HS-27A (cell line): ENCODE measurements around the gene SLC25A25.

ENCODE experiments used
- DNase-seq: peaks from one replicate; pipeline ENCODE4 v3.0.0-alpha.2; 2012; ENCODE audit warnings: low read depth, missing footprints

SLC25A25 gene

DNA sequence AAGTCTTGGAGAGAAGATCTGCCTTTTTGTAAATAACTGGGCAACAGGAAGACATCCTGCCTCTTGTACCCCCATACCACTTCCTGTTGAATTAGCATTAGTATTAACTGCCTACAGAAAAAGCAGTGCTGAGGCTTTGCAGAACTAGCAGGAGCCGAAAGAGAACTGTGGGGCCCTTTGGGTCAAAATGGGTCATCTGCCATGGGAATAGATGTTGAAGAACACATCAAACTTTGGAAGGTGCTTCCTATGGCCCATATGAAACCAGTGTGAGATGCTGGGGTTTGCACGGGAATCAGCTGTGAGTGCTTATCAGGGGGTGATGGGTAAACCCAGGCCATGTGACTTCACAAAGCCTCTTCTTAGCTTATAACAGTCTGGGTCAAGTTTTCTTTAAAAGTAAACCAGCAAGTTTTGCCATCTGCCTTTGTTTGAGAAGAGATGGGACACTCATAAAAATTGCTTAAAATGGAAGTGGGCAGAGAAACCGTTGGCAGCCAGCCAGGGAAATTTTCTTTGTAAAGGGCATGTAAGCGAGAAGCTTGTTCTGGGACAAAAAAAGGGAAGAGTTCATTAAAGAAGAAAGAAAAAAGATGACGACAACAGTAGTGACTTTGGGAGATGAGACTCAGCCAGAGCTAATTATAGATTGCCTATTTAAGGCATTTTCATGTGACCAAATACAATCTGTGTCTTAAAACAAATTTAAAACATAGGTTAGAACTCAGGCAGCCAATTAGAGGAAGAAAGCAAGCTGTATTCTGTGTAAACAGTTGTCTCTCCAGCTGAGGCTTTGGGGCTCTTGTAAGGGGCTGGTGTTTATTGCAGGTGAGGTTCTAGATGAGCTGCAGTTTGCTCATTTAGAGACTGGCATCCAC lies 4.4 kb downstream of the SLC25A25 start:
- no peak for DNase-seq

DNA sequence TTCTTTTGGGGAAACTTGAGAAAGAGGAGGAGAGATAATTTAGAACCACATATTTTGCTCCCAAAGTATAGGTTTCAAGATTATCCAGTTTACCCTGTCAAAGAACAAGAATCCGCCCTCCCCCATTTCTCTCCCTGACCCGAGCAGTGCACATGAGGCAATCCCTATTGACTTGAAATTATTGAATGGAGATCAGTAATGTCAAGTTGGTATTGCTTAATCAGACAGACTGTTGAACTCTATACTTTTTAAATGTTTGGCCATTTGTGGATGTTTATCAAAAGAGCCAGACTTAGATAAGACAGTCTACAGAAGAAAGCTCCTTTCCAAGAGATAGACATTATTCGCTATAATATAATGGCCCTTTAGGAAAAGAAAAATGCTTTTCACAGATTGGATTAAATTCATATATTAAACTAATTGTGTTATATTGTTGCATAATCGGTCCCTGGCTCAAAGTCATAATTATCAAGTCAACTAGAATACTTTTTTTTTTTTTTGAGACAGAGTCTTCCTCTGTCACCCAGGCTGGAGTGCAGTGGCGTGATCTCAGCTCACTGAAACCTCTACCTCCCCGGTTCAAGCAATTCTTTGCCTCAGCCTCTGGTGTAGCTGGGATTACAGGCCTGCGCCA lies 5.3 kb downstream of the SLC25A25 start:
- no peak for DNase-seq

DNA sequence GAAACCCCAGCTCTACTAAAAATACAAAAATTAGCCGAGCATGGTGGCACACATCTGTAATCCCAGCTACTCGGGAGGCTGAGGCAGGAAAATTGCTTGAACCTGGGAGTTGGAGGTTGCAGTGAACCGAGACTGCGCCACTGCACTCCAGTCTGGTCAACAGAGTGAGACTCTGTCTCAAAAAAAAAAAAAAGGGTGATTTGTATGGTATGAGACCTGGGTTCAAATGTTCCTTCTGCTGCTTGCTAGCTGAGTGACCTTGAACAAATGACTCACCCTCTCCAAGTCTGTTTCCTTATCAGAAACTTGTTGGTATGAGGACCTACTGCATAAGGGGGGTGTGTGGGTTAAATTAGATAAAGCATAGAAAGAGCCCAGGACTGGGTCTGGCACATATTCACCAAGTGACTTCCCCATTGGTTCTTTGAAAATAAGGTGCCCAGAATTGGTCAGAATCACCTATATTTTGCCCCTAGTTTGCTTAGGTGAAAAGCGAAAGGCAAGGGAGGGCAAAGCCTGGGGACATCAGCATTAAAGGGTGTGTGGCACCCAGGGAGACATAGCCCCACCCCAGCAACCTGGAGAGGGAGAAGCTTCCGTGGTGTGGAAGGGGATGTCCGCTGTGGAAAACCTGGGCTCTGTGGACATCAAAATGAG lies 9.9 kb downstream of the SLC25A25 start:
- DNase-seq: no peak

- no peak for DNase-seq
Observed at GRCh38 chr9:128078504-128079434, 10.7 kb downstream of the SLC25A25 start.

DNA sequence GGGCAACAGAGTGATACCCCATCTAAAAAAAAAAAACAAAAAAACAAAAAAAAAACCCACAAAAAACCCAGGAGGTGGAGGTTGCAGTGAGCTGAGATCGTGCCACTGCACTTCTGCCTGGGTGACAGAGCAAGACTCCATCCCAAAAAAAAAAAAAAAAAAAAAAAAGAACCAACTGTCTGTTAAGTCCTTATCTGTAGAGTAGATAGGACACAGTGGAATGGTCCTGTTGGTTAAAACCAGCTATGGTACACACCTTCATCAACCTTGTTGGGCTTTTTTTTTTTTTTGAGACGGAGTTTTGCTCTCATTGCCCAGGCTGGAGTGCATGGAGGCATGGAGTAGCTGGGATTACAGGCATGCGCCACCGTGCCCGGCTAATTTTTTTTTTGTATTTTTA lies 12.2 kb downstream of the SLC25A25 start:
- DNase-seq: no peak

GRCh38 chr9:128081056-128081455 lies 13.0 kb downstream of the SLC25A25 start:
- no peak for DNase-seq

- DNase-seq: no peak
Observed at GRCh38 chr9:128082151-128082550, 14.1 kb downstream of the SLC25A25 start.

DNA sequence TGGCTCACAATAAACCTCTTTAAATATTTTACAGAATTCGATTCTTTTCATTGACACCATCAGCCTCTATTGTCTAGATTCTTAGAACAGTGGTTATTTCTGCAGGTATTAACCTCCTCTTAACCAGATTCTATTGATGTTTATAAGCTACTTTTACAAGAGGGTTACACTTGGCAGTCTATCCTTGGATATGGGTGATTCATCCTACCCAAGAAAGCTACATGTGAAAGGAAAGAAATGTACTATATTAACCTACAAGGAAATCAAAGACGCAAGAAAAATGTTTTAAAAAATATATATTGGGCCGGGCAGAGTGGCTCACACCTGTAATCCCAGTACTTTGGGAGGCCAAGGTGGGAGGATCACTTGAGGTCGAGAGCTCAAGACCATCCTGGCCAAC lies 16.7 kb downstream of the SLC25A25 start:
- no peak for DNase-seq

DNA sequence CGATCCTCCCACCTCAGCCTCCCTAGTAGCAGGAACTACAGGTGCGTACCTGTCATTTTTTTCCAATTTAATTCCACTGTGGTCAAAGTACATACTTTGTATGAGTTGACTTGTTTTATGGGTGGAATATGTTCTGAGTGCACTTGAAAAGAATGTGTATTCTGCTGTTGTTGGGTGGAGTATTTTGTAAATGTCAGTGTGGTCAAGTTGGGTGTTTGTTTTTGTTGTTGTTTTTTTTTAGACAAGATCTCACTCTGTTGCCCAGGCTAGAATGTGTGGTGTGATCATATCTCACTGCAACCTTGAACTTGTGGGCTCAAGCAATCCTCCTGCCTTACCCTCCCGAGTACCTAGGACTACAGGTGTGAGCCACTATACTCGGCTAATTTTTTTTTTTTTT lies 17.9 kb downstream of the SLC25A25 start:
- no peak for DNase-seq

GRCh38 chr9:128087262-128087661 lies 19.2 kb downstream of the SLC25A25 start:
- no peak for DNase-seq

DNA sequence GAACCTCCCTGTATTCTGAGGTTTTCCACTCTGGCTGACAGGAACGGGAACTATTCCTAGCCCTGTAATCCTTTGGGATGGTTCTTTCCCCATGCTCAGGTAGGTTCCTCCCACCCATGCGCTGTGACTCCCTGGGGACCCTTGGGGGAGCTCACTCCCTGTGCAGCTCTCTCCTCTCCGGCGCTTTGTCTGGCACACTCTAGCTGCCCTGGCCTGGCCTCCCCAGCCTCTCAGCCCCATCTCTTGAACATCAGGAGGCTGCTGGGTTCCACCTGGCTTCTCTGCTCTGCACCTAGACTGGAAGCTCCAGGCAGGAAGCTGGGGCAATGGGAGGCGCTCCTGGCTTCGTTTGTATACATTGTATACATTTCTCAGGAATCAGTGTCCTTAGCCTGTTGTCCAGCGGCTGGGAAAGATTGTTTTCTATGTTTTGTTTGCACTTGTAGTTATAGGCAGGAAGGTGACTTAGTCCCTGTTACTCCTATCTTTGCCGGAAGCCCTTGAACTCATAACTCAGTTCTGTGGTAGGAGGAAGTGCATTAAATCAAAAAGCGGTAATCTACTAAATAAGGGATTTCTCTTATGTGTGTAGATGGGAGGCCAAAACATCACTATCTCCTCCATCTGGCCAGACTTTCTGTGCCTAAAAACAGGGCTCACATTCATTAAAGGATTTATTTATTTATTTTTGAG lies 20.4 kb downstream of the SLC25A25 start:
- DNase-seq: no peak

DNA sequence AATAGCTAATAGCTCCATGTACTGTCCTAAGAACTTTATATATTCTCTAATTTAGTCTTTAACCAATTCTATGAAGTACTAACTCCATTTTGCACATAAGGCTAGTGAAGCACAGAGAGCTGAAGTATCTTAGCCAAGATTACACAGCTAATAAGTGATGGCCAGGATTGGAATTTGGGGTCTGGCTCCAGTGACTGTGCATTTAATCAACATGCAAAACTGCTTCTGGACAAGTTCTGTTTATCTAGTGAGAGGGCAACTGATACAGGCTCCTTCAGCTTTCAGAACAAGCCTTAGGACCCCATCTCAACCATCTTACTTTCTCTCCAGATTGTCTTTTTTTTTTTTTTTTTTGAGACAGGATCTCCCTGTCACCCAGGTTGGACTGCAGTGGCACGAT lies 21.3 kb downstream of the SLC25A25 start:
- no peak for DNase-seq

DNA sequence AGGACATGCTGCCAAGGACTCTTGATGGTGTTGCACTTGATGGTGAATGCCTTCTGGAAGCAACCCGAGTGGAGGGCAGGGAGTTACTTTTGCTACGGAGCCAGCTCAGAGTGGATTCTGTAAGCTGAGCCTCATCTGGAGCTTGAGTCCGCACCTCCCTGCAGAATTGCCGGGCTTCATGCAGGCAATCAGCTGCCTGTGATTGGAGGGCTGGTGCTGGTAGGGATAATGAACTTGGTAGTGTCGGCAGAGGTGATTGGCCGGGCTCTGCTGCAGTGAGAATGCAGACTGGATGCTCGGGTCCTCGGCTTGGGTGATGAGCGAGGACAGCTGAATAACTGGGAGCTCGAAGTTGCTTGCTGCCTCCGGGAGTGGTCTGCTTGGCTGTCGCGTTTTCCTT lies 23.1 kb downstream of the SLC25A25 start:
- DNase-seq: no peak

DNA sequence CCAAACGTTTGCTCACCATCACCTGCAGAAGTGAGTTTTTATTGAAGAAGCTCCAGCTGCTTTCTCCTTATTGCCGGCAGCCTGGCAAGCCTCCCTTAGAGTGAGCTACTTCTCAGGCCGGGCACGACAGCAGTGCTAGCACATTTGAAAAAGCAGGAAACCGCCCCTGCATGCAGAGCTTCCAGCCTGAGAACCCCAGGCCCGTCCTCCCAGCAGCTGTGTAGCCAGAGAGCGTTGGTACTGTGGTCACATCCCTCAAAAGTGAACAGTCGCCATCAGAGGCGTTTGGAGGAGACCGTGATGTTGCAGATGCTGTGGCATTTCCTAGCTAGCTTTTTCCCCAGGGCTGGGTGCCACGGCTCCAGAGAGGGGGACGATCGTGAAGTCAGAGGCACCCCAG lies 23.5 kb downstream of the SLC25A25 start:
- DNase-seq: no peak

- DNase-seq: no peak
Observed at GRCh38 chr9:128092199-128092977, 24.4 kb downstream of the SLC25A25 start.

DNA sequence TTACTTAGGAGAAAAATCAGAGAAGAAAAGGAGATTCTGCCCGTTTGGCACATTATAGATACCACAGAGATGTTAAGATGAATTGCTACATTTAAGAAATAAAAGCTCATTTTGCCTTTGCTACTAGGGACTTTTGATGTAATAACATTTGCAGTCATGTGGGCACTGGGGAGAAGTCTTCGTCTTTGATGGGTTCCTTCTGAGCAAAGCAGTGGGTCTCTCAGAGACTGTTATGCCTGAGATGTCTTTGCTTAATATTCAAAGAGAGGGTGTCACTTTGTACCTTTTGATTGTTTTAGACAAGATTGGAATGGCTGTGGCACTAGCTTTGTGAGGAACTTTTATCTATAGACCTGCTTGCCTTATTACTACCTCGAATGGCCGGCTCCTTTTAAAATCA lies 25.0 kb downstream of the SLC25A25 start:
- no peak for DNase-seq

DNA sequence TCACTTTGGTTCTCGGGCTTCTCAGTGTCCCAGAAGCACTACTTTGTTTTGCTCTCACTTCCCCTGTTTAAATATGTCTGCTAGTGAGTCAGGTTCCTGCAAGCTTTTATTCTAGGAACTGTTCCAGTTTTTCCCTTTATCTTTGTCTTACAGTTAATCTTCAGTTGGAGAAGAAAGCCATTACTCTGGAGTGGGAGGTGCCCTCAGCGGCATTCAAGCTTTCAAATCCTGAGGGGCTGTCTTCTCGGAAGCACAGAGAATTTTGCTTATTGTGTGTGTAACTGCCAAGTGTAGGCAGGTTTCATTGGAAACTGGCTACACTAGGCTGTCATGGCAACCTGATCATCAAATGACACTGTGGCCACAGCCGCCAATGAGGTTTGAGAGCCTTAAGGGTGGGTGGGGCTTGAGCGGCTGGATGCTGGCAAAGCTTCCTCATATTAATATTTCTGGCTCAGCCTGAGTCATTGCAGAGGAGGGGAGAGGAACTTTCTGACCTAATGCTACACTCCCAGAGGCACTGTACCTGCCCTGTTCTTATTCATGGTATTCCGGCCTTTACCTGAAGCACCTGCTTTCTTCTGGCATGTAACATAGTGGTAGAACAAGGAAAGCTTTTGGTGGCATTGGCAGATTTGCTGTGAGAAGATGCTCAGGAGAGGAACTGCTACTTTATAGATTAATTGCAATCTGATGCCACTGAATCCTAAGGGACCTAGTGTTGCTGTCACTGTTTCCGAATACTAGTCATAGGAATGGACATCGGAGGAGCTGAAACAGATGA lies 26.3 kb downstream of the SLC25A25 start:
- peak; percentile 85 for DNase-seq

DNA sequence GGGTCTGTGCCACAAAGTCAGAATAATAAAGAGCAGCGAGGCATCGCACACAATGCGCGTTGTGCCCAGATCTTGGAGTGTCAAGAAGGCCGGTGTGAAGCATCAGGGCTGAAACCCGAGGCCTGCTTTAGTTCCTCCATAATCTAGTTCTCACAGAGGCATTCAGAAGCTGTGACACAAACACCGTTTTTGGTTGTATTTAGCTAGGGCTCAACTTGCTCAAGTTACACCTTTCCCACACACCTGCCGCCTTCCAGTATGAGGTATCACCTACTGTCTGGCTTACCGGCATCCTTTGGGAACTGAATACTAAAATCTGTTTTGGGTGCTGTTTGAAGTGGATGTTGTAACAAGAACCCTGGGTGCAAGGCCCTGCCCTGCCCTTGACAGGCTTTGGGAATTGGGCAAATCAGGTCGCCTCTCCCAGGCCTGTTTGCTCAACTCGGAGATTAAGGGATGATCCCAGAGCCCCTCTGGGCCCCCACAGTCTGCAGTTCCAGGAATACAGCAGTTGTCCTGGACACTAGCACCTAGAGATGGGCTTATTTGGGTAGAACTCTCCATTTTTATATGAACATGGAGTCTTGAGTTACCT lies 27.0 kb downstream of the SLC25A25 start:
- no peak for DNase-seq
